ENCODE measurements around the gene LILRA2.

Gene LILRA2

DNA sequence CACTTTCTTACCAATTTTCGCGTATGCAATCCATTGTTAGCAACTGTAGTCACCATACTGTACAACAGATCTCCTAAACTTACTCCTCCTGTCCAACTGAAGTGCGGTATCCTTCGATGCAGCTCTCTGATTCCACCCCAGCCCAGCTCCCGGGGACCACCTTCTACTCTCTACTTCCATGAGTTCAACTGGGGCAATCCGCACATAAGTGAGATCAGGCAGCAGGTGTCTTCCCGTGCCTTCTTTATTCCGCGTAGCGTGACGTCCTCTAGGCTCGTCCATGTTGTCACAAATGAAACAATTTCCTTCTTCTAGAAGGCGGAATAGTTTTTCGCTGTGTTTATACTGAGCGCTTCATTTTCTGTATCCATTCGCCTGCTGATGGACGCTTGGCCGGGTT is 65.1 kb downstream of the LILRA2 start:
- no peak overlapping the region for H3K4me3 ChIP-seq (replicated peaks; ENCODE audit: insufficient read depth, low read length)
- H3K27me3 ChIP-seq (ENCODE audit: insufficient read depth, poor library complexity, severe bottlenecking): no peaks in the 10 kb centered on the region
- DNase-seq (ENCODE audit: low read depth in 1 of 2, low spot score in 1 of 2): no peak
- no peak overlapping the region for H3K27ac ChIP-seq (replicated peaks)
- TF ChIP-seq, protein P1, sequence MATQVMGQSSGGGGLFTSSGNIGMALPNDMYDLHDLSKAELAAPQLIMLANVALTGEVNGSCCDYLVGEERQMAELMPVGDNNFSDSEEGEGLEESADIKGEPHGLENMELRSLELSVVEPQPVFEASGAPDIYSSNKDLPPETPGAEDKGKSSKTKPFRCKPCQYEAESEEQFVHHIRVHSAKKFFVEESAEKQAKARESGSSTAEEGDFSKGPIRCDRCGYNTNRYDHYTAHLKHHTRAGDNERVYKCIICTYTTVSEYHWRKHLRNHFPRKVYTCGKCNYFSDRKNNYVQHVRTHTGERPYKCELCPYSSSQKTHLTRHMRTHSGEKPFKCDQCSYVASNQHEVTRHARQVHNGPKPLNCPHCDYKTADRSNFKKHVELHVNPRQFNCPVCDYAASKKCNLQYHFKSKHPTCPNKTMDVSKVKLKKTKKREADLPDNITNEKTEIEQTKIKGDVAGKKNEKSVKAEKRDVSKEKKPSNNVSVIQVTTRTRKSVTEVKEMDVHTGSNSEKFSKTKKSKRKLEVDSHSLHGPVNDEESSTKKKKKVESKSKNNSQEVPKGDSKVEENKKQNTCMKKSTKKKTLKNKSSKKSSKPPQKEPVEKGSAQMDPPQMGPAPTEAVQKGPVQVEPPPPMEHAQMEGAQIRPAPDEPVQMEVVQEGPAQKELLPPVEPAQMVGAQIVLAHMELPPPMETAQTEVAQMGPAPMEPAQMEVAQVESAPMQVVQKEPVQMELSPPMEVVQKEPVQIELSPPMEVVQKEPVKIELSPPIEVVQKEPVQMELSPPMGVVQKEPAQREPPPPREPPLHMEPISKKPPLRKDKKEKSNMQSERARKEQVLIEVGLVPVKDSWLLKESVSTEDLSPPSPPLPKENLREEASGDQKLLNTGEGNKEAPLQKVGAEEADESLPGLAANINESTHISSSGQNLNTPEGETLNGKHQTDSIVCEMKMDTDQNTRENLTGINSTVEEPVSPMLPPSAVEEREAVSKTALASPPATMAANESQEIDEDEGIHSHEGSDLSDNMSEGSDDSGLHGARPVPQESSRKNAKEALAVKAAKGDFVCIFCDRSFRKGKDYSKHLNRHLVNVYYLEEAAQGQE (IDR thresholded peaks at IDR 0.05; ENCODE audit: insufficient replicate concordance, low read depth): no peak
- TF ChIP-seq POLR2AphosphoS5 (IDR thresholded peaks at IDR 0.05; ENCODE audit: low read depth) (no peak), SPI1 (IDR thresholded peaks at IDR 0.05; ENCODE audit: borderline replicate concordance, low read depth) (no peak), GABPA (IDR thresholded peaks at IDR 0.05; ENCODE audit: low read depth) (no peak)
- TF ChIP-seq, protein P2, sequence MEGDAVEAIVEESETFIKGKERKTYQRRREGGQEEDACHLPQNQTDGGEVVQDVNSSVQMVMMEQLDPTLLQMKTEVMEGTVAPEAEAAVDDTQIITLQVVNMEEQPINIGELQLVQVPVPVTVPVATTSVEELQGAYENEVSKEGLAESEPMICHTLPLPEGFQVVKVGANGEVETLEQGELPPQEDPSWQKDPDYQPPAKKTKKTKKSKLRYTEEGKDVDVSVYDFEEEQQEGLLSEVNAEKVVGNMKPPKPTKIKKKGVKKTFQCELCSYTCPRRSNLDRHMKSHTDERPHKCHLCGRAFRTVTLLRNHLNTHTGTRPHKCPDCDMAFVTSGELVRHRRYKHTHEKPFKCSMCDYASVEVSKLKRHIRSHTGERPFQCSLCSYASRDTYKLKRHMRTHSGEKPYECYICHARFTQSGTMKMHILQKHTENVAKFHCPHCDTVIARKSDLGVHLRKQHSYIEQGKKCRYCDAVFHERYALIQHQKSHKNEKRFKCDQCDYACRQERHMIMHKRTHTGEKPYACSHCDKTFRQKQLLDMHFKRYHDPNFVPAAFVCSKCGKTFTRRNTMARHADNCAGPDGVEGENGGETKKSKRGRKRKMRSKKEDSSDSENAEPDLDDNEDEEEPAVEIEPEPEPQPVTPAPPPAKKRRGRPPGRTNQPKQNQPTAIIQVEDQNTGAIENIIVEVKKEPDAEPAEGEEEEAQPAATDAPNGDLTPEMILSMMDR (IDR thresholded peaks at IDR 0.05; ENCODE audit: insufficient read depth, low read length): no peak
